ENCODE data around the gene ATG4C. TPM values are rescaled to one million over a fixed set of nuclear protein-coding genes. Genes with fewer than 3 reads are reported as not detected.

Gene ATG4C
- polyA plus RNA-seq, 2 of the 4 experiments (the other 2 are of a cell fraction), result 6.5 to 14.8 TPM

DNA sequence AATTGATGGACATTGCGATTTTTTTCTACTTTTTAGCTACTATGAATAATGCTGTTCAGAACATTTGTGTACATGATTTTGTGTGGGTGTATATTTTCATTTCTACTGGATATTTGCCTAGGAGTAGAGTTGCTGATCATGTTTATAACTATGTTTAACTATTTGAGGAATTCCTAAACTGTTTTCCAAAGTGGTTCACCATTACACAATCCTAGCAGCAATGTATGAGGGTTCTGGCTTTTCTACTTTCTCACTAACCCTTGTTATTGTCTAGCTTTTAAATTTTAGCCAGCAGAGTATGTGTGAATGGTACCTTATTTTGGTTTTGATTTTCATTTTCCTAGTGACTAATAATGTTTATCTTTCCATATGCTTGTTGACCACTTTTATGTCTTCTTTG, 86.2 kb downstream of the ATG4C start:
- Histone ChIP-seq H3K9me3 (no peaks in the 10 kb centered on the region), H3K4me2 (no peak overlapping the region), H3K4me3 (no peak overlapping the region), H3K4me1 (no peaks in the 10 kb centered on the region), H3K27ac (no peak overlapping the region)
- no peak for DNase-seq (ENCODE audit: low read depth in 1 of 2, low spot score in 1 of 2)
- 71% methylated on average over 1 of the region's 1 CpG for WGBS (ENCODE audit: missing lambda C conversion rate)
- no peak for ATAC-seq
- no peak for TF ChIP-seq CHD2 (IDR thresholded peaks at IDR 0.05; ENCODE audit: low read length, partially characterized antibody)
- TF ChIP-seq HOXB13 (CRISPR knock-in tag; IDR thresholded peaks at IDR 0.05; ENCODE audit: low read depth), result no peak
- no peak for TF ChIP-seq RNF2 (IDR thresholded peaks at IDR 0.05; ENCODE audit: borderline replicate concordance, low read depth)
- no peak for TF ChIP-seq RARB (CRISPR knock-in tag; IDR thresholded peaks at IDR 0.05)
- TF ChIP-seq, protein P1, sequence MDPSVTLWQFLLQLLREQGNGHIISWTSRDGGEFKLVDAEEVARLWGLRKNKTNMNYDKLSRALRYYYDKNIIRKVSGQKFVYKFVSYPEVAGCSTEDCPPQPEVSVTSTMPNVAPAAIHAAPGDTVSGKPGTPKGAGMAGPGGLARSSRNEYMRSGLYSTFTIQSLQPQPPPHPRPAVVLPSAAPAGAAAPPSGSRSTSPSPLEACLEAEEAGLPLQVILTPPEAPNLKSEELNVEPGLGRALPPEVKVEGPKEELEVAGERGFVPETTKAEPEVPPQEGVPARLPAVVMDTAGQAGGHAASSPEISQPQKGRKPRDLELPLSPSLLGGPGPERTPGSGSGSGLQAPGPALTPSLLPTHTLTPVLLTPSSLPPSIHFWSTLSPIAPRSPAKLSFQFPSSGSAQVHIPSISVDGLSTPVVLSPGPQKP (IDR thresholded peaks at IDR 0.05; ENCODE audit: low read depth, low read length), result no peak
- no peak for TF ChIP-seq ZSCAN20 (CRISPR knock-in tag; IDR thresholded peaks at IDR 0.05)
- no peak for TF ChIP-seq CBX2 (IDR thresholded peaks at IDR 0.05; ENCODE audit: borderline replicate concordance, low read depth)
- no peak for TF ChIP-seq REST (IDR thresholded peaks at IDR 0.05)
- no peak for TF ChIP-seq ZFP36 (IDR thresholded peaks at IDR 0.05; ENCODE audit: borderline replicate concordance, partially characterized antibody)
- TF ChIP-seq ESRRA (IDR thresholded peaks at IDR 0.05; ENCODE audit: borderline replicate concordance, low read length), result no peak
- TF ChIP-seq HDAC2 (IDR thresholded peaks at IDR 0.05), result no peak
- no peak for TF ChIP-seq MAX (IDR thresholded peaks at IDR 0.05)
- TF ChIP-seq CEBPB (IDR thresholded peaks at IDR 0.05), result no peak
- TF ChIP-seq ZNF302 (CRISPR knock-in tag; IDR thresholded peaks at IDR 0.05), result no peak
- no peak for TF ChIP-seq RCOR1 (IDR thresholded peaks at IDR 0.05; ENCODE audit: low read depth, low read length)
- no peak for TF ChIP-seq JUNB (IDR thresholded peaks at IDR 0.05)
- no peak for TF ChIP-seq EHMT2 (IDR thresholded peaks at IDR 0.05; ENCODE audit: low read depth)
- no peak for TF ChIP-seq RAD21 (conservative IDR thresholded peaks at IDR 0.05 in 1 of 2, IDR thresholded peaks at IDR 0.05 in 1 of 2)
- FAIRE-seq, result no peak
- POLR2A ChIA-PET, result no interaction called here
- CTCF ChIA-PET, result no interaction called here

DNA sequence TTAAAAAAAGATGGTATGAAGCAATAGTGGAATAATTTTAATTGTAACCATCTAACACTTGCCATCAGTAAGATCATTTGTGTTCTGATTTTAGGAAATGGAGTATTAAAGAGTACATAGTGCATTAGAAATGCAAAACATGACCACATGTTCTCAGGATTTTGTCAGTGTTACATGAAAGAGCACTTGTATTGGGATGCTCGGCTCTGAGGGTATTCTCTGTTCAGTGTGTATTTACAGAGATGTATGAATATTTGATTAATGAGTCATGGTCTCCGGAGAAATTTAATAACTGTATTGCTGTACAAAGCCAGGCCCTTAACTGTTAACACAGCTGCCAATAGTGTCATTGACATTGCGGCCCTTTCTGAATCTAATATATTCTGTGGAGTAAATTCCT, 91.7 kb downstream of the ATG4C start:
- FAIRE-seq (no peak), DNase-seq (ENCODE audit: low read depth in 1 of 2, low spot score in 1 of 2) (no peak), ATAC-seq (no peak)

More for the DNA sequence above, 91.7 kb downstream of the ATG4C start:
- H3K9me3 ChIP-seq, result no peaks in the 10 kb centered on the region
- no peak overlapping the region for H3K27ac ChIP-seq
- WGBS (ENCODE audit: missing lambda C conversion rate), result 32% methylated on average over 3 of the region's 3 CpGs
- no peak overlapping the region for H3K4me2 ChIP-seq
- no peak for TF ChIP-seq MYC (IDR thresholded peaks at IDR 0.05; ENCODE audit: borderline replicate concordance, low read length)
- no peak for TF ChIP-seq MAX (IDR thresholded peaks at IDR 0.05)
- no peak for TF ChIP-seq SREBF2 (IDR thresholded peaks at IDR 0.05)
- TF ChIP-seq ZFP36 (IDR thresholded peaks at IDR 0.05; ENCODE audit: borderline replicate concordance, partially characterized antibody), result no peak
- no peak for TF ChIP-seq REST (IDR thresholded peaks at IDR 0.05)
- TF ChIP-seq, protein P2, sequence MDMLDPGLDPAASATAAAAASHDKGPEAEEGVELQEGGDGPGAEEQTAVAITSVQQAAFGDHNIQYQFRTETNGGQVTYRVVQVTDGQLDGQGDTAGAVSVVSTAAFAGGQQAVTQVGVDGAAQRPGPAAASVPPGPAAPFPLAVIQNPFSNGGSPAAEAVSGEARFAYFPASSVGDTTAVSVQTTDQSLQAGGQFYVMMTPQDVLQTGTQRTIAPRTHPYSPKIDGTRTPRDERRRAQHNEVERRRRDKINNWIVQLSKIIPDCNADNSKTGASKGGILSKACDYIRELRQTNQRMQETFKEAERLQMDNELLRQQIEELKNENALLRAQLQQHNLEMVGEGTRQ (IDR thresholded peaks at IDR 0.05), result no peak
- TF ChIP-seq MAZ (IDR thresholded peaks at IDR 0.05; ENCODE audit: borderline replicate concordance, low read depth, low read length), result no peak
- no peak for TF ChIP-seq FOXS1 (CRISPR knock-in tag; IDR thresholded peaks at IDR 0.05)
- POLR2A ChIA-PET, result no interaction called here
- H3K4me3 ChIP-seq, result no peak overlapping the region
- CTCF ChIA-PET, result no interaction called here
- H3K4me1 ChIP-seq, result peaks cover 6% of the 10 kb centered on the region; the same call in 1 of the 3 replicates
